Erythroblast (primary cell): ENCODE data around the gene PLCD4.

Source experiments
- GATA1 ChIP-seq: IDR thresholded peaks from 2 replicates; pipeline ENCODE4 v1.6.1; 2011; ENCODE audit warnings: low read depth, mild to moderate bottlenecking, control low read depth, low read length, moderate library complexity
- POLR2A ChIP-seq: IDR thresholded peaks from 2 replicates; pipeline ENCODE4 v1.6.1; 2011; ENCODE audit warnings: mild to moderate bottlenecking, low read length

GRCh38 chr2:218558986-218559385 lies 48.7 kb upstream of the PLCD4 start:
- TF ChIP-seq POLR2A = no peak
- no peak for TF ChIP-seq GATA1
